ENCODE results near the gene LIPH. TPM values are rescaled to one million over a fixed set of nuclear protein-coding genes. Genes with fewer than 3 reads are reported as not detected.

Gene LIPH
- total and polyA plus RNA-seq, 2 of the 8 experiments (the other 6 are each of a cell fraction or from before 2014, with no cell fraction given): 0.08 TPM; not detected in 1

DNA sequence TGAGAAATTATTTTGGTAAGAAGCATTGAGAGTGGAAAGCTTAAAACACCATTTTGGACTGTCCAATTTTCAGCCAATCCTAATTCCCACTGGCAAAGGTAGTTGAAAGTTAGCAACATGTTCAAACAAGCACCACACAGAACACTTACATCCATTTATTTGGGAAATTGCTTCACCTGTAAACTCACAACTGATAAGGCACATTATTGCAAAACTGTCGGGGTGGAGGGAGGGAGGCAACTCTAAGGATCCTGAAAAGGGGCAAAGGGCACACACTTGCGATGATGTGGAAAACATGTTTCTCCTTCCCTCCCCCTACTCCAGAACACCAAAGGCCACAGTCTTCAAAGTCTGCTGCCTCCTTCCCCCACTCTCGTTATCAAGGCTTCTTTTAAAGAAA is 62.9 kb downstream of the LIPH start:
- Histone ChIP-seq H3K27me3 (replicated peaks in 1 of 4; ENCODE audit: control insufficient read depth in 3 of 4, extremely low read depth in 1 of 4, insufficient read depth in 3 of 4, low read length in 3 of 4) (no peaks in the 10 kb centered on the region), H2BK12ac (ENCODE audit: low read depth, low read length) (no peak overlapping the region), H3K27ac (ENCODE audit: low read depth, low read length) (no peak overlapping the region), H3K14ac (ENCODE audit: insufficient read length) (no peak overlapping the region), H3K36me3 (ENCODE audit: control insufficient read depth in 2 of 4, insufficient read depth in 4 of 4, low read length in 3 of 4) (peaks cover 3 to 14% (median 10%) of the 10 kb centered on the region in 4 experiments), H3K23me2 (ENCODE audit: low read depth, low read length) (no peaks in the 10 kb centered on the region), H3K9ac (replicated peaks in 1 of 4; ENCODE audit: extremely low read depth in 1 of 4, low read depth in 3 of 4, low read length in 3 of 4) (no peak overlapping the region), H2BK15ac (ENCODE audit: low read length) (no peak overlapping the region), H3K9me3 (ENCODE audit: insufficient read depth in 2 of 2, low read depth in 1 of 2, low read length in 1 of 2) (no peaks in the 10 kb centered on the region), H4K91ac (replicated peaks; ENCODE audit: insufficient read length, low read length) (no peak overlapping the region), H3K4me1 (replicated peaks in 1 of 4; ENCODE audit: control insufficient read depth in 3 of 4, insufficient read depth in 4 of 4, low read length in 3 of 4) (no peaks in the 10 kb centered on the region), H3K4ac (replicated peaks; ENCODE audit: insufficient read length, low read depth, low read length) (no peak overlapping the region), H3K56ac (replicated peaks; ENCODE audit: insufficient read length, low read depth, low read length) (no peak overlapping the region), H3K18ac (ENCODE audit: extremely low read depth, low read length) (no peak overlapping the region), H3K4me3 (ENCODE audit: extremely low read depth in 1 of 4, insufficient read depth in 2 of 4, low read depth in 3 of 4, low read length in 4 of 4) (no peak overlapping the region), H2AK5ac (ENCODE audit: low read depth, low read length) (no peak overlapping the region), H2BK5ac (ENCODE audit: low read depth, low read length) (no peak overlapping the region), H4K8ac (ENCODE audit: extremely low read depth, insufficient read depth, low read length) (no peak overlapping the region), H3K79me2 (ENCODE audit: control insufficient read depth in 1 of 2, insufficient read depth in 2 of 2, low read length in 2 of 2) (no peaks in the 10 kb centered on the region), H3K4me2 (ENCODE audit: insufficient read depth in 1 of 2, low read depth in 2 of 2, low read length in 2 of 2) (no peak overlapping the region), H2AFZ (ENCODE audit: low read length) (no peak overlapping the region), H4K20me1 (replicated peaks in 1 of 2; ENCODE audit: control insufficient read depth in 1 of 2, insufficient read depth in 2 of 2, low read length in 2 of 2) (no peaks in the 10 kb centered on the region), H3K79me1 (ENCODE audit: low read depth, low read length) (no peaks in the 10 kb centered on the region), H2BK20ac (ENCODE audit: low read length) (no peak overlapping the region), H4K5ac (ENCODE audit: insufficient read length, low read depth, low read length) (no peak overlapping the region), H2BK120ac (replicated peaks; ENCODE audit: low read depth, low read length) (no peak overlapping the region), H3K23ac (ENCODE audit: insufficient read length) (no peak overlapping the region)
- no peak for DNase-seq (ENCODE audit: low read depth in 1 of 2, low spot score in 2 of 2)
- WGBS, 2 experiments (ENCODE audit: extremely low coverage in 1 of 2, insufficient coverage in 1 of 2, insufficient read length in 1 of 2, insufficient replicate concordance in 2 of 2, low coverage in 1 of 2, low lambda C conversion rate in 2 of 2, missing lambda C conversion rate in 1 of 2): 79% methylated on average over 3 of the region's 3 CpGs; no CpG with 5 or more reads in 1 of the 2 experiments
- ChIA-PET CTCF (ENCODE audit: partially characterized antibody) (interaction anchor here (0.9 to 1.6 kb wide), 3 partner anchors 21 to 86 kb away, joined by 3 to 9 read pairs (median 4); no protein-coding TSS in a partner anchor), POLR2A (ENCODE audit: partially characterized antibody) (interaction anchor here (1.3 to 2.4 kb wide), 3 partner anchors 10 to 29 kb away, joined by 3 to 8 read pairs (median 8); partner anchors contain the start of gene TMEM41A)
- no peak for FAIRE-seq
- TF ChIP-seq TBP (IDR thresholded peaks at IDR 0.05; ENCODE audit: low read depth, low read length): no peak
- no peak for TF ChIP-seq NANOG (IDR thresholded peaks at IDR 0.05; ENCODE audit: insufficient read depth, low read depth, low read length, poor library complexity, severe bottlenecking)
- no peak for TF ChIP-seq SP2 (IDR thresholded peaks at IDR 0.05; ENCODE audit: low read length)
- TF ChIP-seq, protein P1, sequence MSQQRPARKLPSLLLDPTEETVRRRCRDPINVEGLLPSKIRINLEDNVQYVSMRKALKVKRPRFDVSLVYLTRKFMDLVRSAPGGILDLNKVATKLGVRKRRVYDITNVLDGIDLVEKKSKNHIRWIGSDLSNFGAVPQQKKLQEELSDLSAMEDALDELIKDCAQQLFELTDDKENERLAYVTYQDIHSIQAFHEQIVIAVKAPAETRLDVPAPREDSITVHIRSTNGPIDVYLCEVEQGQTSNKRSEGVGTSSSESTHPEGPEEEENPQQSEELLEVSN (IDR thresholded peaks at IDR 0.05): no peak
- TF ChIP-seq MAX (IDR thresholded peaks at IDR 0.05): no peak
- TF ChIP-seq TEAD4 (IDR thresholded peaks at IDR 0.05; ENCODE audit: low read depth, low read length): no peak
- no peak for TF ChIP-seq RBBP5 (IDR thresholded peaks at IDR 0.05; ENCODE audit: borderline replicate concordance, low read depth, low read length)
- no peak for TF ChIP-seq HDAC6 (IDR thresholded peaks at IDR 0.05; ENCODE audit: low read depth, low read length)
- no peak for TF ChIP-seq CBX5 (IDR thresholded peaks at IDR 0.05; ENCODE audit: low read depth, low read length)
- no peak for TF ChIP-seq RXRA (IDR thresholded peaks at IDR 0.05; ENCODE audit: insufficient read depth, low read depth, low read length)
- TF ChIP-seq ATF2 (IDR thresholded peaks at IDR 0.05; ENCODE audit: low read length): no peak

Data from H1 (cell line).